HepG2 (cell line): ENCODE data around the gene CSNK2A1. TPM values are rescaled to one million over a fixed set of nuclear protein-coding genes. Genes with fewer than 3 reads are reported as not detected.

Source experiments
- DR1 ChIP-seq: sonication (generic); formaldehyde crosslinking; IDR thresholded peaks from 2 replicates; pipeline ENCODE4 v1.8.0; 2021; ENCODE audit warnings: mild to moderate bottlenecking, missing genetic modification reagents, inconsistent platforms
- ETV5 ChIP-seq: IDR thresholded peaks from 2 replicates; pipeline ENCODE4 v1.6.1; 2018; ENCODE audit warnings: missing biosample characterization, missing genetic modification reagents, inconsistent platforms, borderline replicate concordance
- FOXA3 ChIP-seq: IDR thresholded peaks from 2 replicates; pipeline ENCODE4 v1.6.1; 2016; ENCODE audit warnings: missing genetic modification reagents, missing compliant biosample characterization
- KLF11 ChIP-seq: IDR thresholded peaks from 2 replicates; pipeline ENCODE4 v1.6.1; 2016; ENCODE audit warnings: missing compliant biosample characterization
- PAX8 ChIP-seq: sonication (generic); formaldehyde crosslinking; IDR thresholded peaks from 2 replicates; pipeline ENCODE4 v1.8.0; 2022; ENCODE audit warnings: mild to moderate bottlenecking, missing genetic modification reagents, borderline replicate concordance
- PHF20 ChIP-seq: sonication (generic); formaldehyde crosslinking; IDR thresholded peaks from 2 replicates; pipeline ENCODE4 v1.5.0; 2020; ENCODE audit warnings: mild to moderate bottlenecking, missing genetic modification reagents
- TGIF2 ChIP-seq: IDR thresholded peaks from 2 replicates; pipeline ENCODE4 v1.6.1; 2016; ENCODE audit warnings: control low read depth, missing compliant biosample characterization
- ZFX ChIP-seq: sonication (generic); formaldehyde crosslinking; IDR thresholded peaks from 2 replicates; pipeline ENCODE4 v1.4.0; 2020; ENCODE audit warnings: mild to moderate bottlenecking, low read depth, missing genetic modification reagents, moderate library complexity
- ZNF878 ChIP-seq: sonication (generic); formaldehyde crosslinking; IDR thresholded peaks from 2 replicates; pipeline ENCODE4 v1.8.1; 2023; ENCODE audit warnings: mild to moderate bottlenecking, missing genetic modification reagents, moderate library complexity
- polyA plus RNA-seq, 8 experiments: library from polyadenylated mRNA; depleted of rRNA in 3 of 8; stranded (reverse) in 7 of 8; unstranded in 1 of 8; fragments of >200 nt; fragmentation: Illumina TruSeq in 4 of 8; extraction: Trizol in 4 of 8; gene quantifications; 2 replicates each; pipeline versions ENCODE4 v1.2.1 to v1.2.3, GENCODE V29; 2011 to 2016; ENCODE audit warnings: low read depth in 4 of 8, missing spikeins in 1 of 8, mixed read lengths in 1 of 8; ENCODE audit not compliant: insufficient read depth in 1 of 8
- total RNA-seq, 5 experiments: library from RNA; depleted of rRNA; stranded (reverse); fragments of >200 nt; fragmentation: Illumina TruSeq; extraction: Trizol; gene quantifications; 2 replicates each; pipeline ENCODE4 v1.2.3, GENCODE V29; 2016; ENCODE audit warnings: low read depth in 1 of 5
- TF ChIP-seq, protein P1 (sequence below): sonication (generic); formaldehyde crosslinking; IDR thresholded peaks from 2 replicates; pipeline ENCODE4 v1.4.0; 2020; ENCODE audit warnings: mild to moderate bottlenecking, missing genetic modification reagents
- TF ChIP-seq, protein P2 (sequence below): sonication (generic); formaldehyde crosslinking; IDR thresholded peaks from 2 replicates; pipeline ENCODE4 v1.8.0; 2022; ENCODE audit warnings: mild to moderate bottlenecking, missing genetic modification reagents; ENCODE audit not compliant: insufficient replicate concordance
- TF ChIP-seq, protein P3 (sequence below): sonication (generic); formaldehyde crosslinking; IDR thresholded peaks from 2 replicates; pipeline ENCODE4 v1.8.1; 2023; ENCODE audit warnings: mild to moderate bottlenecking, moderate library complexity, missing genetic modification reagents

CSNK2A1 gene
- total and polyA plus RNA-seq, 2 of the 13 experiments (the other 11 are each of a cell fraction or from before 2014, with no cell fraction given), result 153 to 231 TPM

DNA sequence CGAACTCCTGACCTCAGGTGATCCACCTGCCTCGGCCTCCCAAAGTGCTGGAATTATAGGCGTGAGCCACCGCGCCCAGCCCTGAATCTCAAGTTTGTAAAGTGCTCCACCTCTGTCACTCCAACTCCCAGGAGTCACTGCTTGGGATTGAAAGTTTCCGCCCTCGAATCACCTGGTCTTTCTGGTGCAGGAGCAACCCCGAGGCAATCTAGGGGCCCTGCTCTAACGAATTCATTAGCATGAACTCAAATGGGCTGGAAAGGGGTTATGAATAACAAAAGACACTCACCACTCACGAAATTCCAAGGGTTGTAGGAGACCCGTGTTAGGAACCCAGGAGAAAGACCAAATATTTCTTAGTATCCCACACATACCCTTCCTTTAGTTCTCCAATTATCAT is 109.4 kb downstream of the CSNK2A1 start (continued):
- TF ChIP-seq, protein P1, sequence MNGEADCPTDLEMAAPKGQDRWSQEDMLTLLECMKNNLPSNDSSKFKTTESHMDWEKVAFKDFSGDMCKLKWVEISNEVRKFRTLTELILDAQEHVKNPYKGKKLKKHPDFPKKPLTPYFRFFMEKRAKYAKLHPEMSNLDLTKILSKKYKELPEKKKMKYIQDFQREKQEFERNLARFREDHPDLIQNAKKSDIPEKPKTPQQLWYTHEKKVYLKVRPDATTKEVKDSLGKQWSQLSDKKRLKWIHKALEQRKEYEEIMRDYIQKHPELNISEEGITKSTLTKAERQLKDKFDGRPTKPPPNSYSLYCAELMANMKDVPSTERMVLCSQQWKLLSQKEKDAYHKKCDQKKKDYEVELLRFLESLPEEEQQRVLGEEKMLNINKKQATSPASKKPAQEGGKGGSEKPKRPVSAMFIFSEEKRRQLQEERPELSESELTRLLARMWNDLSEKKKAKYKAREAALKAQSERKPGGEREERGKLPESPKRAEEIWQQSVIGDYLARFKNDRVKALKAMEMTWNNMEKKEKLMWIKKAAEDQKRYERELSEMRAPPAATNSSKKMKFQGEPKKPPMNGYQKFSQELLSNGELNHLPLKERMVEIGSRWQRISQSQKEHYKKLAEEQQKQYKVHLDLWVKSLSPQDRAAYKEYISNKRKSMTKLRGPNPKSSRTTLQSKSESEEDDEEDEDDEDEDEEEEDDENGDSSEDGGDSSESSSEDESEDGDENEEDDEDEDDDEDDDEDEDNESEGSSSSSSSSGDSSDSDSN (CRISPR knock-in tag), result no peak
- no peak for TF ChIP-seq FOXA3 (CRISPR knock-in tag)
- 0 out of 2 replicates have a peak, but pooled peaks have one; percentile 18 for TF ChIP-seq ZFX (CRISPR knock-in tag)
- TF ChIP-seq, protein P2, sequence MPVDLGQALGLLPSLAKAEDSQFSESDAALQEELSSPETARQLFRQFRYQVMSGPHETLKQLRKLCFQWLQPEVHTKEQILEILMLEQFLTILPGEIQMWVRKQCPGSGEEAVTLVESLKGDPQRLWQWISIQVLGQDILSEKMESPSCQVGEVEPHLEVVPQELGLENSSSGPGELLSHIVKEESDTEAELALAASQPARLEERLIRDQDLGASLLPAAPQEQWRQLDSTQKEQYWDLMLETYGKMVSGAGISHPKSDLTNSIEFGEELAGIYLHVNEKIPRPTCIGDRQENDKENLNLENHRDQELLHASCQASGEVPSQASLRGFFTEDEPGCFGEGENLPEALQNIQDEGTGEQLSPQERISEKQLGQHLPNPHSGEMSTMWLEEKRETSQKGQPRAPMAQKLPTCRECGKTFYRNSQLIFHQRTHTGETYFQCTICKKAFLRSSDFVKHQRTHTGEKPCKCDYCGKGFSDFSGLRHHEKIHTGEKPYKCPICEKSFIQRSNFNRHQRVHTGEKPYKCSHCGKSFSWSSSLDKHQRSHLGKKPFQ (CRISPR knock-in tag), result peak; percentile 34
- TF ChIP-seq DR1 (CRISPR knock-in tag), result no peak
- no peak for TF ChIP-seq PAX8
- 0 out of 2 replicates have a peak, but pooled peaks have one; percentile 23 for TF ChIP-seq PHF20
- TF ChIP-seq ETV5 (CRISPR knock-in tag), result 0 out of 2 replicates have a peak, but pooled peaks have one; percentile 9
- 0 out of 2 replicates have a peak, but pooled peaks have one; percentile 29 for TF ChIP-seq ZNF878 (CRISPR knock-in tag)
- no peak for TF ChIP-seq TGIF2 (CRISPR knock-in tag)
- TF ChIP-seq, protein P3, sequence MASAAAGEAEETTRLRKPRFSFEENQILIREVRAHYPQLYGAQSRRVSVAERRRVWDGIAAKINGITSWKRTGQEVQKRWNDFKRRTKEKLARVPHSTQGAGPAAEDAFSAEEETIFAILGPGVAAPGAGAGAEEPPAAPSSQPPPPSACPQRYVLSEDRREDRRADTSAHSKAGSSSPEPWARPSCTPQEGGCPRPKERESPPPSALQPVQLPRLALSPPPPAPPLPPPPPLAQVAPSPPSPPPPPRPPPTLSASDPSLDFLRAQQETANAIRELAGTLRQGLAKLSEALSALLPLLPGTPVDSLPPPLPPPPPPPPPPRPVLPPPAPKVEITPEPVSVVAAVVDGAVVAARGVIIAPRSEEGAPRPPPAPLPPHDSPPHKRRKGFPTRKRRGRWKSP (CRISPR knock-in tag), result 0 out of 2 replicates have a peak, but pooled peaks have one; percentile 15
- TF ChIP-seq KLF11 (CRISPR knock-in tag), result no peak
